HG03521 (cell line): Measurements from ENCODE around the gene RTN4RL2.

Experiments
- ATAC-seq: cut with Tn5 transposase; IDR thresholded peaks from one replicate; pipeline ENCODE4 v1.9.1; 2021; ENCODE audit warnings: mild to moderate bottlenecking, moderate library complexity; ENCODE audit not compliant: unreplicated experiment

RTN4RL2 gene

DNA sequence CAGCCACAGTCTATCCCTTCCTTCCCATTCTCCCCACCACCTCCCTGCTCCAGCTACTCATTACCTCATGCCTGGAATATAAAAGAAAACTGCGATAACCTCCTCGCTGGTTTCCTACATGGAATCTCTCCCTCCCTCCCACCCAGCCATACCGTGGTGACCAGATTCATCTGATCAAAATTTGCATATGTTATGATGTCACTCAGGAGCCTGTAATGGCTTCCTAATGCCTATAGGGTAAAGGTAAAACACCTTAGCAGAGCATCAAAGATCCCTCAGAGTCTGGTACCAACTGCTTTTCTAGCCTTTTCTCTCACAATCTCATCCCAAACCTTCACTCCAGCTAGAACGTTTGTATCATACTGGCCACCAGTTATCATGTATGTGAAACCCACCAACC, 19.6 kb downstream of the RTN4RL2 start:
- ATAC-seq, result no peak

DNA sequence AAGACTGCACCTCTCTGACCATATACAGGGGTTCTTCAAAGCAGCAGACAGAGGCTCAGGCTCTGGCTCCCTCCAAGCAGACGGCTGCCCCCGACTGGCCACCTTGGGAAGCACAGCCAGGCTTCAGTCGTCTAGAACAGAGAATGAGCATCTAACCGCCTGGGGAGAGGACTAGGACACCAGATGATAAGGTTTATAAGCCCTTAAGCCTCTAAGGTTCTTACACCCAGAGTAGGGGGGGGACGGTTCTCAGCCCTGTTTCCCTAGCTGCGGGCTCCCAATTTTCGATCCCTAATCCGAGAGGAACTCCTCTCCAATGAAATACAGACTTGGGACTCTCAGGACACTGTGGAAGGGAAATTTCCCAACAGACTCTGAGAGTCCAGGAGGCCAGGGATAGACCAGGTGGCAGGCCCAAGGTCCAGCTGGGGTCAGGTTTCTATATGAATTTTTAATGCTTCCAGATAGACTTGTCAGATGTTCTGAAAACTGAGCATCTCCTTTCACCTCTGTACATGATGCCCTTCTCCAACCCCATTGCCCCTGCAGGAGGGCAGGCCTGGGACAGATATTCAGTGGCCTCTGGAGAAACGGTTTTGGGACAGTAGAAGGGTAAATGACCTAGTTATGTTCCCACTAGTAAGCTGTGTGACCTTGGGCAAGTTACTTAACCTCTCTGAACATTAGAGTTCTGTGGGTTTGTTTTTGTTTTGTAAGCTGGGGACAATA, 20.2 kb downstream of the RTN4RL2 start:
- ATAC-seq, result peak; percentile 35

DNA sequence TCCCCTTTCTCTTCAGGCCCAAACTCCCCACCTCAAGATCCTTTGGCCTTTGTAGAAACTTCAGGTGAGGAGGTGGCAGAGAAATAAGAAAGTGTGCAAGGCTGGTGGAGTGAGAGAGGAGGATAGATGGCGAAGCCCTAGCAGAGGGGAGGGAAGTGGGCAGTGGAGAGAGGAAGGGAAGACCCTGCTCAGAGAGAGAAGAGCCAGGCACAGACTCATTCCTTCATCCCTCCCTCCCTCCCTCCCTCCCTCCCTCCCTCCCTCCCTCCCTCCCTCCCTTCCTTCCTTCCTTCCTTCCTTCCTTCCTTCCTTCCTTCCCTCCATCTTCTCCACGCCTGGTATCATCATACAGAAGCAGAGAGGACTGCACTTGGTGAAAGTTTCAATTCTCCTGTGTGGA, 21.0 kb downstream of the RTN4RL2 start:
- ATAC-seq, result no peak

DNA sequence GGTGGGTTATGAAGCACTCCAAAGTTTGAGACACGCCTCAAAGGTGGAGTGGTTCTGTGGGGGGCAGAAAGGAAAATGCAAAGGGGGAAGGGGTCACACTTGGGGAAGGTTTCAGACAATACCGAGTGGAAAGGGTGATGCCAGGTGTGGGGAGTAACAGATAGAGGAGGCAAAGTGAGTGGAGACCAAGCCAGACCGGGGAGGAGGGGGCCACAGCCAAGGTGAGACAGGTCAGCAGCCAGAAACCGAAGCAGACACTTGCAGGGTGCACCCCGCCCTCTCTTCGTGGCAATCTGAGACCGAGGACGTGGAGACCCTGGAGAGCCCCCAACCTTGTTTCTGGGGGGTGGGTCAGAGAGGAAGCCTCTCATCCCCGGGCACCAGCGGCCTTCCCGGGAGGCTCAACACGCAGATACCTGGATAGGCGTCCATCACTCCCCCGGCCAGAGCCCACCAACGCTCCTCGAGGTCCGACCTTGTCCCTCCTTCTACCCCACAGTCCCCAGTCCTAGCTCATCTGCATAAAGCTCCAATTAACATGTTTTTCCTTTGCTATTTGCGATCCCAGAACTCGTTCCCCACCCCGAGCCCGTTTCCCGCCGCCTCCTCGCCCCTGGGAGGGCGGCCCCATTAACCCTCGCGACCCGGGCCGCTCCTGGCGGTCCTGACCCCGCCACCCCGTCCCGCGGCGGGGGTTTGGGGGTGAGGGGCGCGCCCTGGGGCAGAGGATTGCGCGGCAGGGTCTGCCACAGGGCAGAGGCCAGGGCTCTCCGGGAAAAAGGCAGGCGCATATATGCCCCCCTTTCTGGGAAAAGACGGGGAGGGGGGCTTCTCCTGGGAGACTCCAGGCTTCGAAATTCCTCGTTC, 21.8 kb downstream of the RTN4RL2 start:
- no peak for ATAC-seq

DNA sequence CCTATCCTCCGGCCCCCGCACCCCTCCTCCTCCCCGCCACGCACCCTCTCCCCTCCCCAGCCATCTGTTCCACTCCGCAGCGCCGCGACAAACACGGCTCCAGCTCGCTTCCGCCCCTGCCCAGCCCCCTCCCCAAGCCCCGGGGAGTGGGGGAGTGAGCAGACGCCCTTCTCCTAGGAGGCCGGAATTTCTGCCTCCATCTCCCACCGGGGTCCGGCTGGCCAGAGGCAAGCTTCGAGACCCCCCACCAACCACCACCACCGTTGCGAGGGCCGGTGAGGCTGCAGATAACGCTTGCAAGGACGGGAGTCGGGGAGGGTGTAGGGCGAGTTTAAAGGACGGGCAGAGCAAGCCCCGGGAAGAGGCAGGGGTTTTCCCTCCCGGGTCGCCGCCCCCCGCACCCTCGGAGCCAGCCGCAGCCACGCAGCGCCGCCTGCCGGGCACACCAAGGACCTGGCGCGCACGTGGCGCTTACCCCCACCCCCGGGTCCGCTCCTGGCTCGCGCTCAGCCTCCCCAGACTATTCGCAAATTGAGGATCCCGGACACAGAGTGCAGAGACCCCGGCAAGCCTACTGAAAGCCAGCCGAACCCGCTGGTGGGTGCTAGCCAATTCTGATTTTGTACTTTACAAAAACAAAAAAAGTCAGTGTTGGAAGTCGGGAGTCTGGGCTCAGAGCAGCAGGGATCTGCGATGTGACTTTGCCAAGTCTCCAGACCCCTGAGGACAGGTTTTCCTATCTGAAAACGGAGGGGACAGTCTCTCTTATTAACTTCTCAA, 22.6 kb downstream of the RTN4RL2 start:
- ATAC-seq, result peak; percentile 32

DNA sequence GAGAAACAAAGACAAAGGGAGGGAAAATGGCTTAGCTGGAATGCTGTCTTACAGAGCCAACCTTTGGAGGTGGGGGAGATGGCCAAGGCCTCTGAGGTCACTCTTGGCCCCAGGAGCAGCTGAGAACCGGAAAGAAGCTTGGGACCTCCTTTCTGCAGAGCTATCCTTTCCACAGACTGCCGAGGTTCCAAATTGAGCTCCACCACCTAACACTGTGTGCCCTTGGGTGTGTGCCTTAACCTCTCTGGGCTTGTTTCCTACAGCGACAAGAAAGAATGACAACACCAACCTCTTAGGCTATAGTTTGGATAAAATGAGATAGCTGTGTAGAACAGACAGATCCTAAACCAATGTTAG, 23.2 kb downstream of the RTN4RL2 start:
- no peak for ATAC-seq

DNA sequence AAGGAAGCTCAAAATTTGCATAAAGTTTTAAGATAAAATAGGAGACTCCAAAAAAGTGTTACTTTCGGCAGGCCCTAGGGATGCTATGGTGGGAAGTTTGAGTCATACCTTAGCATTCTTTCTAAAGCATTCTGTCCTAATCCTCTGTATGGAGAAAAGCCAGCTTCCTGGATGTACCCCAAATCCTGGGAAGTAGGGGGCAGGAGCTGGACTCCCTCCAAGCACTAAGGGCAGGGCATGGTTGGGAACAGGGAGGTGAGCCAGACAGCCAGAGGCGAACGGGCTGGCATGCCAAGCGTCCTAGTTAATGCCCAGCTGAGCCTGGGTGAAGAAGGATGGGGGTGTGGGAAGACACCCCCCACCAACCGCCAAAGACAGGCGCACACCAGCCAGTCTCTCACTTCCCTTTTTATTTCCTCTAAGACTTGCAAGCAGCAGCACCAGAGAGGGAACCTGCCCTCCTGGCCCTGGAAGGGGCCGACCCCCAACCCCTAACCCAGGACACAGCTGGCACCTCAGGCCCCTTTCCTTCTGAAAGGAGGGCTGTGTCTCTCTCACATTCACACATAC, 23.9 kb downstream of the RTN4RL2 start:
- ATAC-seq, result no peak

DNA sequence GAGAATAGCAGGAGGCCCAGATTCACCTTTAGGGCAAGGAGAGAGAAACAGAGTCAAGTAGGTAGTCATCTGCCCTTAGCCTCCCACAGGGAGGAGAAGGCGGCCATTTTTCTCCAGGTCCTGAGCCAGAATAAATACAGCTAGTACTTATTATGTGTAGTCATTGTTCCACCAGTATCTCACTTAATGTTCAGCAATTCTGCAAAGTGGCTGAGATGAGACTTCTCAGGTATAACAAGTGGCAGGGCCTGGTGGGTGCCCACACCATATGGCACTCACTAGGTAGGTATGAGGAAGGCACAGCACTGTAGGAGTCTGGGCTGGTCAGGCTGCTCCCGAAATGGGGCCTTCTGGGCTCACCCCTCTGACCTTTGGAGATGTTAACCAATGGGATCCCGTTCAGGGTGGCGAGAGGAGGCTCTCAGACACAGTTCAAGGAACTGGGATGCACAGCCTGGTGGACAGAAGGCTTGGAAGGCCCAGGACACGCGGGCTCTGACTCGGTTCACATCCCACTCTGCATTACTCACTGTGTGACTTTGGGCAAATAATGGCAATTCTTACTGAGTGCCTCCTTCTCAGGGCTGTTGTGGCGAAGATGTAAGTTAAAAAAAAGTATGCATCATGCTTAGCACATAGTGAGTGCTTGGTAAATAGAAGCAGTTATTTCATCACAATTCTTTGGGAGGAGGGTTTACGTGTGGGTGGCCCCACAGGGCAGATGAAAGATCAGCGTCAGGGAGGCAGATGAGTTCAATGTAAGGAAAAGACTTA, 25.1 kb downstream of the RTN4RL2 start:
- no peak for ATAC-seq

DNA sequence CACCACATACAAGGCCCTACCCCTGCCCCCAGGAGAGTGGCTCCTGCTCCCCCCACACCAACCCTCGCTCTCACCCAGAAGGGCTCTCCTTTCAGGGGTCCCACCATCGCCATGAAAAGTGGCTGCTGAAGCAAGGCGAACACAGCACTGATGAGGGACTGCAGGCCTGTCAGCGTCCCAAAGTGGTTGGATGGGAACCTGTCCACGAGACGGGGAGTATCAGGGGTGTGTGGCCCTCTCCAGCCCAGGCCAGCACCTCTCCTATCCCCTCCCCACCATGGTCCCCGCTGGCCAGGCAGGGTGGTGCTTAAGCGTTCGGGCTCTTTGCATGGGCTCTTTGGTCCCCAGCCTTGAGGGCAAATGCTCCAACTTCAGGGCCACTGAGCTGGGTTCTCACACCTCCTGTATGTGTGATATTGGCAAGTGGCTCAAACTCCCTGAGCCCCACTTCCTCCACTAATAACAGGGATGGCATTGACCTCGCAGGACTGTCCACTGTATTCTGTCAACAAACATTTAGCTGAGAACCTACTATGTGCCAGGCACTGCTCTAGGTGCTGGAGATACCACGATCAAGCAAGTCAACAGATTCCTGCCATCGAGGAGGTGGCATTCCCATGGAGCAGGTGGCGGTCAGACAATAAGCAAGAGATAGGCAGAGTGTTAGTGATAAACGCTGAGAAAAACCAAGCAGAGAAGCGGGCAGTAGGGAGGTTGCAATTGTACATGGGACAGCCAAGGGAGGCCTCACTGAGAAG, 26.9 kb downstream of the RTN4RL2 start:
- no peak for ATAC-seq

DNA sequence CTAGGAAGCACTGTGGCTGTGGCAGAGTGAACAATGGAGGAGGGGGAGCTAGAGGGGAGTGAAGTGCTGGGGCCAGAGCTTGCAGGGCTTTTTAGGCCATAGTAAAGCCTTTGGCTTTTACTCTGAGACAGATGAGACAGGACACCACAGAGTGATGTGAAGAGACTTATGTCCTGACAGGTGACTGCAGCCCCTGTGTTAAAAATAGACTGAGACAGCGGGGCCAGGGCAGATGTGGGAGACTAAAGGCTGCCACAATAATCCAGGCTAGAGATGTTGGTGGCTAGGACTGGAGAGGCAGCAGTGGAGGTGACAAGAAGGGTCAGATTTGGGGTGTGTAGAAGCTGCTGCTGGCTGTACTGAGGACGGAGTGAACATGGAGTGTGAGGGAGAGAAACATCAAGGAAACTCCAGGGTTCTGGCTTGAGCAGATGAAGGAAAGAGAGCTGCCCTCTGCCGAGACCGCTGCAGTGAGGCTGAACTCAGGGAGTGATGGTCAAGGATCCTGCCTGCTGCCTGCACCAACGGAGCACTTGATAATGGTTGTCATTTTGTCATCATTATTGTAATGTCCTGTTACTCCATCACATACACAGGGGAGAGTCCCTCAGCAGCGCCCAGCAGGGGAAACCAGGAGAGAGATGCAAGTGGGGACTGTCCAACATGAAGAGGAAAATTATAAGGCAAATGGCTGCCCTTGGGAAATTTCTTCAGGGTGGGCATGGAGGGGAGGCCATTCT, 27.8 kb downstream of the RTN4RL2 start:
- no peak for ATAC-seq

DNA sequence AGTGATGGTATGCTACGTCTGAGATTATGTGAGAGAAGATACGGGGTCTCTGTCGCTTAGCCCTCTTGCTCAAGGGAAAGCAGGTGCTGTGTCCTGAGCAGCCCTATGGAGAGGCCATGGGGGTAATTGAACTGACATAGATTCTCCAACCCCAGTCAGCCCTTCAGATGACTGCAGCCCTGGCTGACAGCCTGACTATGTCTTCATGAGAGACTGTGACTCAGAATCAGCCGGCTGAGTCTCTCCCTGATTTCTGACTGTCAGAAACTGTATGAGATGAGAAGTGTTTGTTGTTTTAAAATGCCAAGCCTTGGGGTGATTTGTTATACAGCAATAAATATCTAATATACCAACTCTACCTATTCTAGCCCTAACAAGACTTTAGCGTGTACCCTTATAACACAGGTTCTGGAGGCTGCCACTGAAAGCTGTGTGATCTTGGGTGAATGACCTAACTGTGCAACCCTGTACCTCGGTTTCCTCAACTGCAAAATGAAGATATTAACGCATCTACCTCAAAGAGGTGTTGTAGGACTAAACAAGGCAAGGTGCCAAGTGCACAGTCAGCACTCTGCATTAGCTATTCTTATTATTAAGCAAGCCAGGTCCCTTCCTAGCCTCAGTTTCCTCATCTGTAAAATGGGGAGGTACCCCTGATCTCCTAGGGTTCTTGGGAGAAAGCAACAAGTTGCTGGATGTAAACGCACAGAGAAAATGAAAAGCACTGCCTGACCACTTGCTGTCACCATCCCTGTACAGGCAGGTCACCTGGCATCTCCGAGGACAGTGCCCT, 30.3 kb downstream of the RTN4RL2 start:
- ATAC-seq, result no peak

DNA sequence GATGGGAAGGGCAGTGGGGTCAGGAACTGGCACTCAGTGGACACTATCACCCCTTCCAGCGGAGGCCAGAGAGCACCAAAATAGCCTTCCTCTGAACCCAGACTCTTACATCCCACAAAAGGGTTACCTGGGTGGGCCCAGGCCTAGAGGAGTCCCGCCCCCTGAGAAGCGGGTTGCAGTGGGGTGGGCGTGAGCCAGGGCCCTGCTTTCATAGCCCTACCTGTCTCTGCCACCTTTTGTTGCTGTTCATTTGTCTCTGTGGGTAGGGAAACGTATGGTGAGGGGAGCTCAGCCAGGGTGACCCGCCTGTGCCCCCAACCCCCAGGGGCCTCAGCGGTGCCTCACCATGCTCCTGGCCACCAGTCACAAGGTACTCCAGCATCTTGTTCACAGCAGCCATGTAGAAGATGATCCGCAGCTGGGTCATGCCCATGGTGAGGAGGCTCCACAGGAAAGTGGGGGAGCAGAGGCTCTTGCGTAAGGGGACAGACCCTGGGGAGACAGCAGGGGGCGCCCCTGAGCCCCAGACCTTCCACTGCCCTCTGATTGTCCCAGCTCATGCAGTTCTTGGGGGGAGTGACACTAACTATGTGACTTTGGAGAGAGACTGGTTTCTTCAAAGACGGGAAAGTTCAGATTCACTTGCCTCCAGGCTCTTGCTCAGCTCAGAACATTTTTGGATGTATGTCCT, 31.2 kb downstream of the RTN4RL2 start:
- ATAC-seq, result no peak

DNA sequence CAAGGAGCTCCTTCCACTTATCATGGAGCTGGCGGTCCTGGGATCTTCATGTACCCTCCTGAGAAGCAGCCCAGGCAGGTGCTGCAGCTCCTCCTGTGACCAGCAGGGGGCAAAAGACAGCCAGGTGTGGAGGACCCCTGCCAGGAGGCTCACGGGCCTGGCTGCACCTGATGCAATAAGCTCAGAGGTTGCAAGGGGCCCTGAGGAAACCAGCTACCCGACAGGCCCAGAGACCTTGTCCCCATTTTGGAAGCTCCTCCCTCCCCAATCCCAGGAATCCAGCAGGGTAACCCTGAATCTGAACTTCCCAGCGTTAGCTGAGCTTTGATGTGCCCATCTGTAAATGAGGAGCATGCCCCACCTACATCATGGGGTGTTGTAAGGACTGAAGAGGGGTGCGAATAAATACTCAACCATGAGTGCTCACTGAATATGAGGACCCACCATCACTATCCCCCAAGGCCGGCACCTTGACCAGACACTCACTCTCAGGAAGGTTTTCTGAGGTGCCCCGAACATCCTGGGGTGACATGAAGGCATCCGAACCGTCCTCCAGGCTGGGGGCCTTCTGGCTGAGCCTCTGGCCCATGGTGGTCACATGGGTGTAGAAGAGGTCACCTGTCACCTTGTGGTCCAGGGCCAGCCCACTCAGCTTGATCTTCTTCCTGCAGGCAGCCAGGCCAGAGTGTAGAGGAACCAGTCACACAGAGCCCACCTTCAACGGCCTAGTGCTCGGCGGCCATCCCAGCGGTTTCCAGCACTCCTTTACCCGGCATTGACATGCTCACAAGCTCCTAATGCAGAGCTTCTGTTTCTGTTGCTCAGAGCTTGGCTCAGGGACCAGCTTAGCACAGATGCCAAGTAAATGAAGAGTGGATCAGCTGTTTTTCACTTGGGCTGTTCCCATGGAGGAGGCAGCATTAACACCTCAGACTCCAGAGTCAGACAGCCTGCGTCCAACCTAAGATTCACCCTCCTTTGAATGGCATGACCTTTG, 33.5 kb downstream of the RTN4RL2 start:
- ATAC-seq, result no peak

DNA sequence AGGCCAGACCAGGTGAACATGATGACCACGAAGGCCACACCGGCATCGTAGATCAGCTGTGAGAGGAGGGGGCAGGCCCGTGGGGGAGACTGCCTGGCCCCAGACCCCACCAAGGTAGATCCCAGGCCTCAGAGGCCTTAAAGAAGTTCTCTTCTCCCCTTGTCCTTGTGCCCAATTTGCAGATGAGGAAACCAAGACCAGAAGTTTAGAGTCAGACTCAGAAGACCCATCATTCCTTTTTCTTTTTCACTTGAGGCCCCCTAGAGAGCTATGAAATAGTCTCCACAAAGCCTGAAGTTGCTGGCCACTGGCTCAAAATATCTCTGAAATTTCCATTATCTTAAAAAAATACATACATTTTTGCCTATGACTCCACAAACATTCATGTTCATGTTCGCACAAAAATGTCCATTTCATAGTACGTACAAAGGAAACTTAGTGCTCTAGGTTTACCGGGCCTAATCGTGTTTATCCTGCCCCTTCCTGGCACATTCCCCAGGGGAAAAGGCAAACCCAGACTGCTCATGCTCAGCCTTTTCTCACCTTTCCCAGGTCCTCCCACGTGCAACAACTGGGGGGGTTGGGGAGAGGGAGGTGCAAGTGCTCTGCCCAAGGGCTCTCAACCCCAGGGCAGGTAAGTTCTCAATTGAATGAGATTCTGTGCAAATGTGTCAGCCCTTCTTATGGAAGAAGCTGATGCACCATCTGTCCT, 35.9 kb downstream of the RTN4RL2 start:
- no peak for ATAC-seq

DNA sequence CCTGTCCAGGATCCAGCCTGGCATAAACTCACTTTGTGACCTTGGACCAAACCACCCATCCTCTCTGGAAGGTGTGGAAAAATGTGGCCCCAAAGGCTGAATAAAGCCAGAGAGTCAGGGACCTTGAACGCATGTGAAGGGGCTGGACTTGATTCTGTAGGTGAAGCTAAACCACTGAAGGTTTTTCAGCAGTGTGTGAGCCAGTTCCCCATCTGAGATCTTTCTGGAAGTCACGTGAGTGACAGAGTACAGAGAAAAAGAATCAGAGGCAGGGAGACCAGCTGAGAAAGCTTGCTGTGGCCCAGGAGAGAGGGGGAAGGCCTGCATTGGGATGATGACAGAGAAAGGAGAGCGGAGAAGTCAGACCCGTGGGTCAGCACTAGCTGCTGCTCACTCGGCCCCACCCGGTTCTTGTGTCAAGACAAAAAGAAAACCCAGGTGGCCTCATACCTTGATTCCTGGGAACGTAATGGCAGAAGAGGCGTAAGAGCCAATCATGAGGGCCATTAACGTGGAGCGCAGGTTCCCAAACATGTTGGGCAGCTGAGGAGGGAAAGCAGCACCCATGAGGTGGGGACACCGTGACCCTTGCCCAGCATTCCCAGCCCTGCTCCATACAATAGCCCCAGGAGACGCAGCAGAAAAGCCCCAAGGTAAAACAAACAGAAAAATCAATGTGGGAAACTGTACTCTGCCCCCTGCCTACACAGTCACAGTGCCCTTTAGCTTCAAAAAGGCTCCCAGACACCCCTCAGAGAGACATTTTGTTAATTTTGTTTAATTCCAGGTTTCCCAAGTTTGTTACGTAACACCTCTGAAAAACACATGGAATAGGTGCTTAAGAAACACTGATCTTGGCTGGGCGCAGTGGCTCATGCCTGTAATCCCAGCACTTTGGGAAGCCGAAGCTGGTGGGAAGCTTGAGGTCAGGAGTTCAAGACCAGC, 37.2 kb downstream of the RTN4RL2 start:
- ATAC-seq, result no peak
